SK-N-SH (cell line): Measurements from ENCODE around the gene UVRAG. TPM values are rescaled to one million over a fixed set of nuclear protein-coding genes. Genes with fewer than 3 reads are reported as not detected.

Experiments
- CTCF ChIA-PET: fragments of 300-600, 350-600 bp; formaldehyde crosslinking; extraction: SDS; loops from one replicate; lab custom pipeline; 2021; lab: Yijun Ruan, JAX
- POLR2A ChIA-PET: fragments of 350-600 bp; sonication (Branson Sonifier 250); formaldehyde crosslinking; extraction: SDS; loops from one replicate; lab custom pipeline; 2020; ENCODE audit warnings: antibody characterized with exemption, inconsistent platforms; lab: Yijun Ruan, JAX
- DNase-seq: peaks from one replicate; pipeline ENCODE4 v3.0.0; 2012
- H2AFZ ChIP-seq: fragments of 200-600 bp; sonication (generic); 2 replicates; pipeline ENCODE4 v1.8.1; 2016; ENCODE audit warnings: antibody characterized with exemption, mild to moderate bottlenecking, low read depth
- H3F3A ChIP-seq: fragments of 200-600 bp; sonication (generic); replicated peaks from 2 replicates; pipeline ENCODE3; 2016; ENCODE audit warnings: antibody characterized with exemption, mild to moderate bottlenecking; ENCODE audit not compliant: insufficient read depth
- H3K27ac ChIP-seq, 2 experiments: fragments of 200-500 bp in 1 of 2; fragments of 200-600 bp in 1 of 2; sonication (Bioruptor generic) in 1 of 2; sonication (generic), shearing (Covaris generic) in 1 of 2; 2 replicates each; pipeline versions ENCODE4 v1.5.1 to v1.6.1; 2014 to 2016; ENCODE audit warnings: low read depth in 2 of 2, inconsistent platforms in 1 of 2, low read length in 1 of 2, mild to moderate bottlenecking in 1 of 2, mixed read lengths in 1 of 2
- H3K27me3 ChIP-seq: fragments of 200-600 bp; sonication (generic), shearing (Covaris generic); 2 replicates; pipeline ENCODE4 v1.6.1; 2016; ENCODE audit warnings: mixed run types; ENCODE audit not compliant: insufficient read depth
- H3K36me3 ChIP-seq, 2 experiments: fragments of 200-500 bp in 1 of 2; fragments of 200-600 bp in 1 of 2; sonication (Bioruptor generic) in 1 of 2; sonication (generic) in 1 of 2; replicated peaks in 1 of 2; 2 replicates each; pipeline versions ENCODE3 to v1.5.1; 2014 to 2016; ENCODE audit warnings: low read length in 1 of 2, mild to moderate bottlenecking in 1 of 2; ENCODE audit not compliant: insufficient read depth in 2 of 2, control insufficient read depth in 1 of 2
- H3K4me1 ChIP-seq, 2 experiments: fragments of 200-500 bp in 1 of 2; fragments of 200-600 bp in 1 of 2; sonication (Bioruptor generic) in 1 of 2; sonication (generic), shearing (Covaris generic) in 1 of 2; 2 replicates each; pipeline versions ENCODE4 v1.5.1 to v1.6.1; 2014 to 2016; ENCODE audit warnings: low read depth in 1 of 2, low read length in 1 of 2, mixed run types in 1 of 2; ENCODE audit not compliant: insufficient read depth in 2 of 2, control insufficient read depth in 1 of 2
- H3K4me2 ChIP-seq: fragments of 200-600 bp; sonication (generic), shearing (Covaris generic); 2 replicates; pipeline ENCODE4 v1.6.1; 2017; ENCODE audit warnings: mixed run types
- H3K4me3 ChIP-seq, 2 experiments: fragments of 200-500 bp in 1 of 2; fragments of 200-600 bp in 1 of 2; sonication (Bioruptor generic) in 1 of 2; sonication (generic), shearing (Covaris generic) in 1 of 2; 2 replicates each; pipeline versions ENCODE4 v1.5.1 to v1.8.1; 2014 to 2016; ENCODE audit warnings: low read depth in 2 of 2, inconsistent platforms in 1 of 2, low read length in 1 of 2, mild to moderate bottlenecking in 1 of 2, mixed read lengths in 1 of 2, moderate library complexity in 1 of 2
- H3K79me2 ChIP-seq: fragments of 200-600 bp; sonication (generic); 2 replicates; pipeline ENCODE4 v1.8.1; 2017; ENCODE audit warnings: mild to moderate bottlenecking; ENCODE audit not compliant: insufficient read depth
- H3K9ac ChIP-seq: fragments of 200-600 bp; sonication (generic); 2 replicates; pipeline ENCODE4 v1.6.1; 2017; ENCODE audit warnings: mixed run types
- H3K9me2 ChIP-seq: fragments of 200-600 bp; sonication (generic); 2 replicates; pipeline ENCODE4 v1.6.1; 2017; ENCODE audit warnings: mixed run types
- H3K9me3 ChIP-seq: fragments of 200-600 bp; sonication (generic); 2 replicates; pipeline ENCODE4 v1.6.1; 2017; ENCODE audit warnings: mixed run types, mild to moderate bottlenecking, moderate library complexity
- H4K20me1 ChIP-seq: fragments of 200-600 bp; sonication (generic); 2 replicates; pipeline ENCODE4 v1.6.1; 2017; ENCODE audit warnings: mild to moderate bottlenecking, mixed run types; ENCODE audit not compliant: insufficient read depth
- ELF1 ChIP-seq: IDR thresholded peaks from 2 replicates; pipeline ENCODE4 v1.4.0; 2012
- EP300 ChIP-seq, 2 experiments: IDR thresholded peaks; 2 replicates each; pipeline versions ENCODE4 v1.4.0 to v1.6.1; 2012; ENCODE audit warnings: borderline replicate concordance in 1 of 2, low read depth in 1 of 2, low read length in 1 of 2
- EZH2phosphoT487 ChIP-seq: fragments of 200-600 bp; sonication (generic); IDR thresholded peaks from 2 replicates; pipeline ENCODE4 v1.6.1; 2017; ENCODE audit warnings: low read depth, mixed run types, mild to moderate bottlenecking, antibody characterized with exemption, moderate library complexity, borderline replicate concordance
- FOSL2 ChIP-seq: IDR thresholded peaks from 2 replicates; pipeline ENCODE4 v1.4.0; 2012; ENCODE audit warnings: low read depth, mild to moderate bottlenecking, moderate library complexity, borderline replicate concordance
- FOXJ3 ChIP-seq: sonication (generic); formaldehyde crosslinking; IDR thresholded peaks from 2 replicates; pipeline ENCODE4 v1.5.1; 2020; ENCODE audit warnings: mild to moderate bottlenecking, missing genetic modification reagents
- GATA2 ChIP-seq: sonication (generic); formaldehyde crosslinking; IDR thresholded peaks from 2 replicates; pipeline ENCODE4 v1.5.0; 2020; ENCODE audit warnings: mild to moderate bottlenecking, missing genetic modification reagents
- MXI1 ChIP-seq: IDR thresholded peaks from 2 replicates; pipeline ENCODE4 v1.6.1; 2012; ENCODE audit warnings: mild to moderate bottlenecking, low read depth, low read length, improper control_type of control experiment
- NFIC ChIP-seq: IDR thresholded peaks from 2 replicates; pipeline ENCODE4 v1.4.0; 2012; ENCODE audit warnings: borderline replicate concordance
- NRF1 ChIP-seq: IDR thresholded peaks from 2 replicates; pipeline ENCODE4 v1.6.1; 2012; ENCODE audit warnings: low read depth, mild to moderate bottlenecking, low read length
- POLR2AphosphoS5 ChIP-seq: IDR thresholded peaks from 2 replicates; pipeline ENCODE4 v1.6.1; 2012; ENCODE audit warnings: low read depth, low read length
- RFX5 ChIP-seq: IDR thresholded peaks from 2 replicates; pipeline ENCODE4 v1.6.1; 2012; ENCODE audit warnings: mild to moderate bottlenecking, improper control_type of control experiment, low read length
- SMC3 ChIP-seq: IDR thresholded peaks from 2 replicates; pipeline ENCODE4 v1.6.1; 2012; ENCODE audit warnings: low read depth, low read length, improper control_type of control experiment
- WGBS: methylation state at CpG from one replicate; pipeline ENCODE4 v1.1.6; 2017; ENCODE audit warnings: low lambda C conversion rate; 5-methylcytosine and 5-hydroxymethylcytosine counted together
- polyA plus RNA-seq, 3 experiments: library from polyadenylated mRNA; depleted of rRNA; stranded (reverse); fragments of >200 nt; gene quantifications; 2 replicates each; pipeline ENCODE4 v1.2.3, GENCODE V29; 2012
- TF ChIP-seq, protein P1 (sequence below): IDR thresholded peaks from 2 replicates; pipeline ENCODE4 v1.4.0; 2012; ENCODE audit warnings: low read depth, borderline replicate concordance
- TF ChIP-seq, protein P2 (sequence below): fragments of 150-350 bp; IDR thresholded peaks from 2 replicates; pipeline ENCODE4 v1.6.1; 2016; ENCODE audit warnings: mild to moderate bottlenecking, low read depth, low read length
- TF ChIP-seq, protein P3 (sequence below): IDR thresholded peaks from 2 replicates; pipeline ENCODE4 v1.4.0; 2012; ENCODE audit warnings: low read depth
- TF ChIP-seq, protein P4 (sequence below): IDR thresholded peaks from 2 replicates; pipeline ENCODE4; 2012

UVRAG gene
- polyA plus RNA-seq, 1 of the 3 experiments (the other 2 are of a cell fraction), result 5.8 TPM

- ChIA-PET POLR2A (no interaction called here), CTCF (no interaction called here)
- no peak overlapping the region for H3K4me3 ChIP-seq
- no peaks in the 10 kb centered on the region for H3K27me3 ChIP-seq
- H3F3A ChIP-seq, result no peaks in the 10 kb centered on the region
- H3K27ac ChIP-seq, result no peak overlapping the region
- peaks cover 0 to 7% of the 10 kb centered on the region in 2 experiments; a peak in 1 of 4 replicates for H3K4me1 ChIP-seq
- TF ChIP-seq MXI1 (no peak), FOSL2 (no peak), SMC3 (no peak), POLR2AphosphoS5 (no peak), RFX5 (no peak), GATA2 (no peak), FOXJ3 (no peak), NRF1 (no peak), NFIC (no peak), EZH2phosphoT487 (no peak), EP300 (IDR thresholded peaks at IDR 0.05; ENCODE audit: borderline replicate concordance in 1 of 2, low read depth in 1 of 2, low read length in 1 of 2) (no peak), ELF1 (no peak)
- TF ChIP-seq, protein P1, sequence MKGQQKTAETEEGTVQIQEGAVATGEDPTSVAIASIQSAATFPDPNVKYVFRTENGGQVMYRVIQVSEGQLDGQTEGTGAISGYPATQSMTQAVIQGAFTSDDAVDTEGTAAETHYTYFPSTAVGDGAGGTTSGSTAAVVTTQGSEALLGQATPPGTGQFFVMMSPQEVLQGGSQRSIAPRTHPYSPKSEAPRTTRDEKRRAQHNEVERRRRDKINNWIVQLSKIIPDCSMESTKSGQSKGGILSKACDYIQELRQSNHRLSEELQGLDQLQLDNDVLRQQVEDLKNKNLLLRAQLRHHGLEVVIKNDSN, result no peak
- TF ChIP-seq, protein P2, sequence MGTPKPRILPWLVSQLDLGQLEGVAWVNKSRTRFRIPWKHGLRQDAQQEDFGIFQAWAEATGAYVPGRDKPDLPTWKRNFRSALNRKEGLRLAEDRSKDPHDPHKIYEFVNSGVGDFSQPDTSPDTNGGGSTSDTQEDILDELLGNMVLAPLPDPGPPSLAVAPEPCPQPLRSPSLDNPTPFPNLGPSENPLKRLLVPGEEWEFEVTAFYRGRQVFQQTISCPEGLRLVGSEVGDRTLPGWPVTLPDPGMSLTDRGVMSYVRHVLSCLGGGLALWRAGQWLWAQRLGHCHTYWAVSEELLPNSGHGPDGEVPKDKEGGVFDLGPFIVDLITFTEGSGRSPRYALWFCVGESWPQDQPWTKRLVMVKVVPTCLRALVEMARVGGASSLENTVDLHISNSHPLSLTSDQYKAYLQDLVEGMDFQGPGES, result no peak
- TF ChIP-seq, protein P3, sequence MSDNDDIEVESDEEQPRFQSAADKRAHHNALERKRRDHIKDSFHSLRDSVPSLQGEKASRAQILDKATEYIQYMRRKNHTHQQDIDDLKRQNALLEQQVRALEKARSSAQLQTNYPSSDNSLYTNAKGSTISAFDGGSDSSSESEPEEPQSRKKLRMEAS, result no peak
- TF ChIP-seq, protein P4, sequence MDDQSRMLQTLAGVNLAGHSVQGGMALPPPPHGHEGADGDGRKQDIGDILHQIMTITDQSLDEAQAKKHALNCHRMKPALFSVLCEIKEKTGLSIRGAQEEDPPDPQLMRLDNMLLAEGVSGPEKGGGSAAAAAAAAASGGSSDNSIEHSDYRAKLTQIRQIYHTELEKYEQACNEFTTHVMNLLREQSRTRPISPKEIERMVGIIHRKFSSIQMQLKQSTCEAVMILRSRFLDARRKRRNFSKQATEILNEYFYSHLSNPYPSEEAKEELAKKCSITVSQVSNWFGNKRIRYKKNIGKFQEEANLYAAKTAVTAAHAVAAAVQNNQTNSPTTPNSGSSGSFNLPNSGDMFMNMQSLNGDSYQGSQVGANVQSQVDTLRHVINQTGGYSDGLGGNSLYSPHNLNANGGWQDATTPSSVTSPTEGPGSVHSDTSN, result no peak
- no peaks in the 10 kb centered on the region for H3K36me3 ChIP-seq
- no peak overlapping the region for H3K9ac ChIP-seq
- no peaks in the 10 kb centered on the region for H3K79me2 ChIP-seq
- H3K4me2 ChIP-seq, result no peak overlapping the region
- H3K9me3 ChIP-seq, result no peaks in the 10 kb centered on the region
- no peaks in the 10 kb centered on the region for H4K20me1 ChIP-seq
- no peaks in the 10 kb centered on the region for H3K9me2 ChIP-seq
- DNase-seq, result no peak
- no peak overlapping the region for H2AFZ ChIP-seq
- WGBS, result 55% methylated on average over 4 of the region's 4 CpGs
Observed at GRCh38 chr11:75785187-75785586, 29.8 kb upstream of the UVRAG start.
